ENCODE data around the gene MRGPRD.

GRCh38 chr11:69017951-69018350 lies 37.2 kb upstream of the MRGPRD start:
- TF ChIP-seq, protein P1, sequence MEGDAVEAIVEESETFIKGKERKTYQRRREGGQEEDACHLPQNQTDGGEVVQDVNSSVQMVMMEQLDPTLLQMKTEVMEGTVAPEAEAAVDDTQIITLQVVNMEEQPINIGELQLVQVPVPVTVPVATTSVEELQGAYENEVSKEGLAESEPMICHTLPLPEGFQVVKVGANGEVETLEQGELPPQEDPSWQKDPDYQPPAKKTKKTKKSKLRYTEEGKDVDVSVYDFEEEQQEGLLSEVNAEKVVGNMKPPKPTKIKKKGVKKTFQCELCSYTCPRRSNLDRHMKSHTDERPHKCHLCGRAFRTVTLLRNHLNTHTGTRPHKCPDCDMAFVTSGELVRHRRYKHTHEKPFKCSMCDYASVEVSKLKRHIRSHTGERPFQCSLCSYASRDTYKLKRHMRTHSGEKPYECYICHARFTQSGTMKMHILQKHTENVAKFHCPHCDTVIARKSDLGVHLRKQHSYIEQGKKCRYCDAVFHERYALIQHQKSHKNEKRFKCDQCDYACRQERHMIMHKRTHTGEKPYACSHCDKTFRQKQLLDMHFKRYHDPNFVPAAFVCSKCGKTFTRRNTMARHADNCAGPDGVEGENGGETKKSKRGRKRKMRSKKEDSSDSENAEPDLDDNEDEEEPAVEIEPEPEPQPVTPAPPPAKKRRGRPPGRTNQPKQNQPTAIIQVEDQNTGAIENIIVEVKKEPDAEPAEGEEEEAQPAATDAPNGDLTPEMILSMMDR (IDR thresholded peaks at IDR 0.05; ENCODE audit: low read depth, low read length), result no peak
- no peak for TF ChIP-seq POLR2A (IDR thresholded peaks at IDR 0.05; ENCODE audit: extremely low read depth, insufficient read length)
